HepG2 (cell line): ENCODE results near the gene LSMEM2. TPM values are rescaled to one million over a fixed set of nuclear protein-coding genes. Genes with fewer than 3 reads are reported as not detected.

ENCODE experiments used
- ATF1 ChIP-seq: IDR thresholded peaks from 2 replicates; pipeline ENCODE4 v1.6.1; 2016; ENCODE audit warnings: mild to moderate bottlenecking, control low read depth
- GZF1 ChIP-seq: sonication (generic); formaldehyde crosslinking; IDR thresholded peaks from 2 replicates; pipeline ENCODE4 v1.5.1; 2020; ENCODE audit warnings: mild to moderate bottlenecking, missing genetic modification reagents
- JARID2 ChIP-seq: sonication (generic); formaldehyde crosslinking; IDR thresholded peaks from 2 replicates; pipeline ENCODE4 v1.8.1; 2023; ENCODE audit warnings: missing genetic modification reagents, inconsistent platforms; ENCODE audit not compliant: insufficient replicate concordance
- JUNB ChIP-seq: sonication (generic); formaldehyde crosslinking; IDR thresholded peaks from 2 replicates; pipeline ENCODE4 v1.8.0; 2022; ENCODE audit warnings: missing genetic modification reagents, mild to moderate bottlenecking, borderline replicate concordance
- NFKB2 ChIP-seq: sonication (generic); formaldehyde crosslinking; IDR thresholded peaks from 2 replicates; pipeline ENCODE4 v1.4.0; 2020; ENCODE audit warnings: missing genetic modification reagents, borderline replicate concordance
- PHB2 ChIP-seq: fragments of 450-650 bp; IDR thresholded peaks from 2 replicates; pipeline ENCODE4 v1.6.1; 2018; ENCODE audit not compliant: partially characterized antibody
- RFX1 ChIP-seq: fragments of 450-650 bp; IDR thresholded peaks from 2 replicates; pipeline ENCODE4 v1.6.1; 2017
- SNRNP70 ChIP-seq: fragments of 200-400 bp; formaldehyde crosslinking; IDR thresholded peaks from 2 replicates; pipeline ENCODE4 v1.6.1; 2017; ENCODE audit warnings: mild to moderate bottlenecking, low read depth, low read length, moderate library complexity
- TBX2 ChIP-seq: sonication (generic); formaldehyde crosslinking; IDR thresholded peaks from 2 replicates; pipeline ENCODE4 v1.5.0; 2020; ENCODE audit warnings: missing genetic modification reagents, mild to moderate bottlenecking, borderline replicate concordance
- ZSCAN12 ChIP-seq: sonication (generic); formaldehyde crosslinking; IDR thresholded peaks from 2 replicates; pipeline ENCODE4 v1.9.0; 2021; ENCODE audit warnings: mild to moderate bottlenecking, missing genetic modification reagents
- polyA plus RNA-seq, 8 experiments: library from polyadenylated mRNA; depleted of rRNA in 3 of 8; stranded (reverse) in 7 of 8; unstranded in 1 of 8; fragments of >200 nt; fragmentation: Illumina TruSeq in 4 of 8; extraction: Trizol in 4 of 8; gene quantifications; 2 replicates each; pipeline versions ENCODE4 v1.2.1 to v1.2.3, GENCODE V29; 2011 to 2016; ENCODE audit warnings: low read depth in 4 of 8, missing spikeins in 1 of 8, mixed read lengths in 1 of 8; ENCODE audit not compliant: insufficient read depth in 1 of 8
- total RNA-seq, 5 experiments: library from RNA; depleted of rRNA; stranded (reverse); fragments of >200 nt; fragmentation: Illumina TruSeq; extraction: Trizol; gene quantifications; 2 replicates each; pipeline ENCODE4 v1.2.3, GENCODE V29; 2016; ENCODE audit warnings: low read depth in 1 of 5
- TF ChIP-seq, protein P1 (sequence below), 2 experiments: sonication (generic) in 1 of 2; formaldehyde crosslinking in 1 of 2; IDR thresholded peaks; 2 replicates each; pipeline versions ENCODE4 v1.6.1 to v1.9.0; 2014 to 2022; ENCODE audit warnings: antibody characterized with exemption in 1 of 2, borderline replicate concordance in 1 of 2, inconsistent platforms in 1 of 2, low read depth in 1 of 2, missing genetic modification reagents in 1 of 2
- TF ChIP-seq, protein P2 (sequence below): sonication (generic); formaldehyde crosslinking; IDR thresholded peaks from 2 replicates; pipeline ENCODE4 v1.4.0; 2020; ENCODE audit warnings: missing genetic modification reagents
- TF ChIP-seq, protein P3 (sequence below): sonication (generic); formaldehyde crosslinking; IDR thresholded peaks from 2 replicates; pipeline ENCODE4 v1.4.0; 2020; ENCODE audit warnings: mild to moderate bottlenecking, missing genetic modification reagents
- TF ChIP-seq, protein P4 (sequence below): sonication (generic); formaldehyde crosslinking; conservative IDR thresholded peaks from 2 replicates; pipeline ENCODE4 v1.4.0; 2020; ENCODE audit warnings: missing genetic modification reagents
- TF ChIP-seq, protein P5 (sequence below): sonication (generic); formaldehyde crosslinking; conservative IDR thresholded peaks from 2 replicates; pipeline ENCODE4 v1.8.1; 2023; ENCODE audit warnings: missing genetic modification reagents

LSMEM2 gene
- total and polyA plus RNA-seq, 2 of the 13 experiments (the other 11 are each of a cell fraction or from before 2014, with no cell fraction given), result 0.07 to 0.41 TPM

DNA sequence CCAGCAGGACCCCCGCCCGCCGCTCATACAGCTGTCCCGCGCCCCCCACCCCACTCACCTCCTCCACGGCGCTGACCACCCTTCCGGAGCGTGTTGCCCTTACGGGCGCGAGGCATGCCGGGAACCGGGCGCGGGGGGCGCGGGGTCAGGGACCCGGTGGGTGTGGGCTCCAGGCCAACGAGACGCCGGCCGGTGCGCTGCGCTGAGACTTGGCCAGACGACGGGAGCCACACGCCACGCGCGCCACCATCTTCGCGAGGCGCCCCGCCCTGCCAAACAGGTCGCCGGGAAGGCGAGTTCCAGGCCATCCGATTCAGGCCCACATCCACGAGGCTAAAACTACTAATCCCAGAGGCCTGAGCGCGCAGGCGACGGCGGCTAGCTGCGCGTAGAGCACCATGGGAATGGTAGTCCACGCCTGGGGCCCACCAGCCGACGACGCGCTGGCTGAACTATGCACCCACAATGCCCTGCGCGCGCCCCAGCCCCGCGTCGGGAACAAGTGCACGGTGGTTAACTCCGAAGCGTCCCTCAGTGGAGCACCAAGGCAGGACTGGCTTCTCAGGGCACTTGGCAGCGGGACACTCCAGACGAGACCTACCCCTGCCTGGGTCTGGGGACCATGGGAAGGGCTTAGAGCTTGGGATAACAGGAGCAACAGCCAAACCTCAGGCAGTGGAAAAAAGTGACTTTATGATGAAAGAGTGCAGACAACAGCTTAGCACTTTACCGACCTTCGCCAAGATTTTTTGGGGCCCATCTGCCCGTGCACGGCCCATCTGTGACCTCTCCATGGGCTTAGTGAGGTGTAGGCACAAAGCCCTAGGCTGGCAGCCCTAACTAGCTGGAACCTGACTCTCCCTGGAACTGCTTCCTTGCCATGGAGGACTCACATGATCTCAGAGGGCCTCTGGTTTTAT is 13.5 kb downstream of the LSMEM2 start, which contains the start of gene IFRD2 (continued):
- TF ChIP-seq, protein P1, sequence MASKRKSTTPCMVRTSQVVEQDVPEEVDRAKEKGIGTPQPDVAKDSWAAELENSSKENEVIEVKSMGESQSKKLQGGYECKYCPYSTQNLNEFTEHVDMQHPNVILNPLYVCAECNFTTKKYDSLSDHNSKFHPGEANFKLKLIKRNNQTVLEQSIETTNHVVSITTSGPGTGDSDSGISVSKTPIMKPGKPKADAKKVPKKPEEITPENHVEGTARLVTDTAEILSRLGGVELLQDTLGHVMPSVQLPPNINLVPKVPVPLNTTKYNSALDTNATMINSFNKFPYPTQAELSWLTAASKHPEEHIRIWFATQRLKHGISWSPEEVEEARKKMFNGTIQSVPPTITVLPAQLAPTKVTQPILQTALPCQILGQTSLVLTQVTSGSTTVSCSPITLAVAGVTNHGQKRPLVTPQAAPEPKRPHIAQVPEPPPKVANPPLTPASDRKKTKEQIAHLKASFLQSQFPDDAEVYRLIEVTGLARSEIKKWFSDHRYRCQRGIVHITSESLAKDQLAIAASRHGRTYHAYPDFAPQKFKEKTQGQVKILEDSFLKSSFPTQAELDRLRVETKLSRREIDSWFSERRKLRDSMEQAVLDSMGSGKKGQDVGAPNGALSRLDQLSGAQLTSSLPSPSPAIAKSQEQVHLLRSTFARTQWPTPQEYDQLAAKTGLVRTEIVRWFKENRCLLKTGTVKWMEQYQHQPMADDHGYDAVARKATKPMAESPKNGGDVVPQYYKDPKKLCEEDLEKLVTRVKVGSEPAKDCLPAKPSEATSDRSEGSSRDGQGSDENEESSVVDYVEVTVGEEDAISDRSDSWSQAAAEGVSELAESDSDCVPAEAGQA (IDR thresholded peaks at IDR 0.05; ENCODE audit: low read depth), result peak; percentile 93
- TF ChIP-seq, protein P1 (CRISPR knock-in tag; IDR thresholded peaks at IDR 0.05; ENCODE audit: borderline replicate concordance), result no peak
- TF ChIP-seq PHB2 (no peak), NFKB2 (CRISPR knock-in tag) (0 out of 2 replicates have a peak, but pooled peaks have one; percentile 11), GZF1 (peak; percentile 45; the same call in 1 of the 2 replicates), JARID2 (CRISPR knock-in tag) (no peak), TBX2 (peak; percentile 80; the same call in 1 of the 2 replicates), RFX1 (no peak; the same call in 1 of the 2 replicates), ATF1 (CRISPR knock-in tag) (peak; percentile 90), ZSCAN12 (CRISPR knock-in tag) (no peak), JUNB (no peak), SNRNP70 (no peak)
- TF ChIP-seq, protein P2, sequence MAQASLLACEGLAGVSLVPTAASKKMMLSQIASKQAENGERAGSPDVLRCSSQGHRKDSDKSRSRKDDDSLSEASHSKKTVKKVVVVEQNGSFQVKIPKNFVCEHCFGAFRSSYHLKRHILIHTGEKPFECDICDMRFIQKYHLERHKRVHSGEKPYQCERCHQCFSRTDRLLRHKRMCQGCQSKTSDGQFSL (CRISPR knock-in tag), result no peak
- TF ChIP-seq, protein P3, sequence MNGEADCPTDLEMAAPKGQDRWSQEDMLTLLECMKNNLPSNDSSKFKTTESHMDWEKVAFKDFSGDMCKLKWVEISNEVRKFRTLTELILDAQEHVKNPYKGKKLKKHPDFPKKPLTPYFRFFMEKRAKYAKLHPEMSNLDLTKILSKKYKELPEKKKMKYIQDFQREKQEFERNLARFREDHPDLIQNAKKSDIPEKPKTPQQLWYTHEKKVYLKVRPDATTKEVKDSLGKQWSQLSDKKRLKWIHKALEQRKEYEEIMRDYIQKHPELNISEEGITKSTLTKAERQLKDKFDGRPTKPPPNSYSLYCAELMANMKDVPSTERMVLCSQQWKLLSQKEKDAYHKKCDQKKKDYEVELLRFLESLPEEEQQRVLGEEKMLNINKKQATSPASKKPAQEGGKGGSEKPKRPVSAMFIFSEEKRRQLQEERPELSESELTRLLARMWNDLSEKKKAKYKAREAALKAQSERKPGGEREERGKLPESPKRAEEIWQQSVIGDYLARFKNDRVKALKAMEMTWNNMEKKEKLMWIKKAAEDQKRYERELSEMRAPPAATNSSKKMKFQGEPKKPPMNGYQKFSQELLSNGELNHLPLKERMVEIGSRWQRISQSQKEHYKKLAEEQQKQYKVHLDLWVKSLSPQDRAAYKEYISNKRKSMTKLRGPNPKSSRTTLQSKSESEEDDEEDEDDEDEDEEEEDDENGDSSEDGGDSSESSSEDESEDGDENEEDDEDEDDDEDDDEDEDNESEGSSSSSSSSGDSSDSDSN, result peak; percentile 41
- TF ChIP-seq, protein P4, sequence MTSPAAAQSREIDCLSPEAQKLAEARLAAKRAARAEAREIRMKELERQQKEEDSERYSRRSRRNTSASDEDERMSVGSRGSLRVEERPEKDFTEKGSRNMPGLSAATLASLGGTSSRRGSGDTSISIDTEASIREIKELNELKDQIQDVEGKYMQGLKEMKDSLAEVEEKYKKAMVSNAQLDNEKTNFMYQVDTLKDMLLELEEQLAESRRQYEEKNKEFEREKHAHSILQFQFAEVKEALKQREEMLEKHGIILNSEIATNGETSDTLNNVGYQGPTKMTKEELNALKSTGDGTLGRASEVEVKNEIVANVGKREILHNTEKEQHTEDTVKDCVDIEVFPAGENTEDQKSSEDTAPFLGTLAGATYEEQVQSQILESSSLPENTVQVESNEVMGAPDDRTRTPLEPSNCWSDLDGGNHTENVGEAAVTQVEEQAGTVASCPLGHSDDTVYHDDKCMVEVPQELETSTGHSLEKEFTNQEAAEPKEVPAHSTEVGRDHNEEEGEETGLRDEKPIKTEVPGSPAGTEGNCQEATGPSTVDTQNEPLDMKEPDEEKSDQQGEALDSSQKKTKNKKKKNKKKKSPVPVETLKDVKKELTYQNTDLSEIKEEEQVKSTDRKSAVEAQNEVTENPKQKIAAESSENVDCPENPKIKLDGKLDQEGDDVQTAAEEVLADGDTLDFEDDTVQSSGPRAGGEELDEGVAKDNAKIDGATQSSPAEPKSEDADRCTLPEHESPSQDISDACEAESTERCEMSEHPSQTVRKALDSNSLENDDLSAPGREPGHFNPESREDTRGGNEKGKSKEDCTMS (CRISPR knock-in tag), result no peak
- TF ChIP-seq, protein P5, sequence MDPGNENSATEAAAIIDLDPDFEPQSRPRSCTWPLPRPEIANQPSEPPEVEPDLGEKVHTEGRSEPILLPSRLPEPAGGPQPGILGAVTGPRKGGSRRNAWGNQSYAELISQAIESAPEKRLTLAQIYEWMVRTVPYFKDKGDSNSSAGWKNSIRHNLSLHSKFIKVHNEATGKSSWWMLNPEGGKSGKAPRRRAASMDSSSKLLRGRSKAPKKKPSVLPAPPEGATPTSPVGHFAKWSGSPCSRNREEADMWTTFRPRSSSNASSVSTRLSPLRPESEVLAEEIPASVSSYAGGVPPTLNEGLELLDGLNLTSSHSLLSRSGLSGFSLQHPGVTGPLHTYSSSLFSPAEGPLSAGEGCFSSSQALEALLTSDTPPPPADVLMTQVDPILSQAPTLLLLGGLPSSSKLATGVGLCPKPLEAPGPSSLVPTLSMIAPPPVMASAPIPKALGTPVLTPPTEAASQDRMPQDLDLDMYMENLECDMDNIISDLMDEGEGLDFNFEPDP, result no peak
